ENCODE data around the gene MEIS3.

DNA sequence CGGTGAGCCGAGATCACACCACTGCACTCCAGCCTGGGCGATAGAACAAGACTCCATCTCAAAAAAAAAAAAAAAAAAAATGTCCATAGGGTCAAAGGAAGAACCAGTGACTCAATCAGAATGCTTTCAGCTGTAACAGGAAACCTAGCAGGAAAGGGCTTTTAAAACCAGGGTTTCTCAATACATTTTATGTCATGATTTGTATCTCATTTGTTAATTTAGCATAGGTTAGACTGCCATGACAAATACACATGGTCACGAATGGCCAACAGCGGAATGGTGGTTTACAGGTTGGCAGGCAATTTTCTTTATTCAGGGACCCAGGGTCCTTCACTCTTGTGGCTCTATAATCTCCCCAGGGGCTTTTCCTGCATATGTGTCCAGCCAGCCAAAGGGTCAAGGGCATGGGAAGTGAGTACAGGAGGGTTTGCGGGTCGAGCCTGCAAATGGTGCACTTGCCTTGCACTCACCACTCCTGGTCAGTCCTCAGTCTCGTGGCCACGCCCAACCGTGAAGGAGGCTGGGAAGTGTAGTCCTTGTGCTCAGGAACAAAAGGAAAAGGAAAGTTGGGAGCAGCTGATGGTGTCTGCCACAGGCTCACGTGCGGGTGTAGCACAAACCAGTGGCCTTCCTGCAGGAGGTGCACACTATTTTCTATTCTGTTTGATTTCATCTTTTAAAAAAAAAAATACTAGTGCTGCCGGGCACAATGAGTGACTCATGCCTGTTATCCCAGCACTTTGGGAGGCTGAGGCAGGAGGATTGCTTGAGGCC is 55.4 kb downstream of the MEIS3 start:
- TF ChIP-seq L3MBTL2 (conservative IDR thresholded peaks at IDR 0.05) (no peak), ARNT (IDR thresholded peaks at IDR 0.05) (no peak)

All from HEK293T (cell line).